A549 (cell line): ENCODE data around the gene GANAB.
A peak's percentile ranks its signal among the peaks of the same experiment; 100 is the strongest.

Experiments
- CTCF ChIP-seq: fragments of >200 bp; sonication (Bioruptor Twin); formaldehyde crosslinking; IDR thresholded peaks from 3 replicates; pipeline ENCODE4 v1.5.1; 2016
- MAX ChIP-seq: IDR thresholded peaks from 2 replicates; pipeline ENCODE4 v1.6.1; 2012

GRCh38 chr11:62611705-62612365 lies 34.6 kb downstream of the GANAB start:
- TF ChIP-seq CTCF (no peak), MAX (0 out of 2 replicates have a peak, but pooled peaks have one; percentile 7)
